Duodenal mucosa (tissue), 2 donors: ENCODE measurements around the gene NPIPA7.
"Not testable (repeated sequence)": the region's sequence is repeated elsewhere in the genome, so short reads cannot be mapped to it uniquely, and the experiment has no call there.

Experiments
- H3K27ac ChIP-seq: one replicate; pipeline ENCODE4 v1.7.0; 2013; ENCODE audit warnings: low read depth, low read length
- H3K27me3 ChIP-seq, 2 donors: one replicate each; pipeline ENCODE4 v1.7.0; 2013; ENCODE audit warnings: low read length in 2 of 2, control low read depth in 1 of 2; ENCODE audit not compliant: insufficient read depth in 2 of 2, control insufficient read depth in 1 of 2
- H3K36me3 ChIP-seq, 2 donors: one replicate each; pipeline ENCODE4 v1.7.0; 2013; ENCODE audit warnings: low read length in 2 of 2, control low read depth in 1 of 2; ENCODE audit not compliant: insufficient read depth in 2 of 2, control insufficient read depth in 1 of 2
- H3K4me1 ChIP-seq, 2 donors: one replicate each; pipeline ENCODE4 v1.7.0; 2013; ENCODE audit warnings: low read length in 2 of 2, control low read depth in 1 of 2; ENCODE audit not compliant: insufficient read depth in 2 of 2, control insufficient read depth in 1 of 2
- H3K4me3 ChIP-seq, 2 donors: one replicate each; pipeline ENCODE4 v1.7.0; 2013; ENCODE audit warnings: low read length in 2 of 2, low read depth in 1 of 2
- H3K9ac ChIP-seq, 2 donors: one replicate each; pipeline ENCODE4 v1.7.0; 2013; ENCODE audit warnings: low read length in 2 of 2, low read depth in 1 of 2
- H3K9me3 ChIP-seq, 2 donors: one replicate each; pipeline ENCODE4 v1.7.0; 2013; ENCODE audit warnings: low read length in 2 of 2, control low read depth in 1 of 2; ENCODE audit not compliant: control insufficient read depth in 1 of 2

Gene NPIPA7

DNA sequence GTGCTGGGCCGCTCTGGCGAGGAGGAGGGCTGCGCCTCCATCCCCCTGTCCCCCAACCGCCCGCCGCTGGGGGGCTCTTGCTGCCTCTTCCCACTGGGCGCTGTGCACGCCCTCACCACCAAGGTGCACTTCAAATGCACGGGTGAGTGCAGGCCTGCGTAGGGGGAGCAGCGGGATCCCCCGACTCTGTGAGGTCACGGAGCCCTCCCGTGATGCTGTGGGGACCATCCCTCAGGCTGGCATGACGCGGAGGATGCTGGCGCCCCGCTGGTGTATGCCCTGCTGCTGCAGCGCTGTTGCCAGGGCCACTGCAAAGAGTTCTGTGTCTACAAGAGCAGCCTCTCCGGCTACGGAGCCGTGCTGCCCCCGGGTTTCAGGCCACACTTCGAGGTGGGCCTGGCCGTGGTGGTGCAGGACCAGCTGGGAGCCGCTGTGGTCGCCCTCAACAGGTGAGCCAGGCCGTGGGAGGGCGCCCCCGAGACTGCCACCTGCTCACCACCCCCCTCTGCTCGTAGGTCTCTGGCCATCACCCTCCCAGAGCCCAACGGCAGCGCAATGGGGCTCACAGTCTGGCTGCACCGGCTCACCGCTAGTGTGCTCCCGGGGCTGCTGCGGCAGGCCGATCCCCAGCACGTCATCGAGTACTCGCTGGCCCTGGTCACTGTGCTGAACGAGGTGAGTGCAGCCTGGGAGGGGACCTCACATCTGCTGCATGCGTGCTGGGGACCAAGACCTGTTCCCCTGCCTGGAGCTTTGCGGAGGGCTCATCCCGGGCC lies 9.7 kb upstream of the NPIPA7 start:
- not testable (repeated sequence) for H3K27me3 ChIP-seq, H3K9ac ChIP-seq, H3K9me3 ChIP-seq, H3K4me3 ChIP-seq, H3K4me1 ChIP-seq, H3K36me3 ChIP-seq, H3K27ac ChIP-seq

DNA sequence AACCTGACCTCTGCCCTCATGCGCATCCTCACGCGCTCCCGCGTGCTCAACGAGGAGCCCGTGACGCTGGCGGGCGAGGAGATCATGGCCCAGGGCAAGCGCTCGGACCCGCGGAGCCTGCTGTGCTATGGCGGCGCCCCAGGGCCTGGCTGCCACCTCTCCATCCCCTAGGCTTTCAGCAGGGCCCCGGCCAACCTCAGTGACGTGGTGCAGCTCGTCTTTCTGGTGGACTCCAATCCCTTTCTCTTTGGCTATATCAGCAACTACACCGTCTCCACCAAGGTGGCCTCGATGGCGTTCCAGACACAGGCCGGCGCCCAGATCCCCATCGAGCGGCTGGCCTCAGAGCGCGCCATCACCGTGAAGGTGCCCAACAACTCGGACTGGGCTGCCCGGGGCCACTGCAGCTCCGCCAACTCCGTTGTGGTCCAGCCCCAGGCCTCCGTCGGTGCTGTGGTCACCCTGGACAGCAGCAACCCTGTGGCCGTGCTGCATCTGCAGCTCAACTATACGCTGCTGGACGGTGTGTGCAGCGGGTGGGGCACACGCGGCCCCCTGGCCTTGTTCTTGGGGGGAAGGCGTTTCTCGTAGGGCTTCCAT lies 7.7 kb upstream of the NPIPA7 start:
- H3K9ac ChIP-seq, H3K27ac ChIP-seq, H3K36me3 ChIP-seq, H3K9me3 ChIP-seq, H3K4me3 ChIP-seq, H3K27me3 ChIP-seq, H3K4me1 ChIP-seq: not testable (repeated sequence)

DNA sequence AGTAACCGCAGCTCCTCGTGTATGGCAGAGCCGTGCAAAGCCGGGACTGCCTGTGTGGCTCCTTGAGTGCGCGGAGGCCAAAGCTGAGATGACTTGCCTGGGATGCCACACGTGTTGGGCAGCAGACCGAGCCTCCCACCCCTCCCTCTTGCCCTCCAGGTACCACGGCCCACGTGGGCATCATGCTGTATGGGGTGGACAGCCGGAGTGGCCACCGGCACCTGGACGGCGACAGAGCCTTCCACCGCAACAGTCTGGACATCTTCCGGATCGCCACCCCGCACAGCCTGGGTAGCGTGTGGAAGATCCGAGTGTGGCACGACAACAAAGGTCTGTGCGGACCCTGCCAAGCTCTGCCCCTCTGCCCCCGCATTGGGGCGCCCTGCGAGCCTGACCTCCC lies 4.7 kb upstream of the NPIPA7 start:
- H3K9me3 ChIP-seq, H3K4me3 ChIP-seq, H3K9ac ChIP-seq, H3K36me3 ChIP-seq, H3K4me1 ChIP-seq, H3K27me3 ChIP-seq, H3K27ac ChIP-seq: not testable (repeated sequence)

DNA sequence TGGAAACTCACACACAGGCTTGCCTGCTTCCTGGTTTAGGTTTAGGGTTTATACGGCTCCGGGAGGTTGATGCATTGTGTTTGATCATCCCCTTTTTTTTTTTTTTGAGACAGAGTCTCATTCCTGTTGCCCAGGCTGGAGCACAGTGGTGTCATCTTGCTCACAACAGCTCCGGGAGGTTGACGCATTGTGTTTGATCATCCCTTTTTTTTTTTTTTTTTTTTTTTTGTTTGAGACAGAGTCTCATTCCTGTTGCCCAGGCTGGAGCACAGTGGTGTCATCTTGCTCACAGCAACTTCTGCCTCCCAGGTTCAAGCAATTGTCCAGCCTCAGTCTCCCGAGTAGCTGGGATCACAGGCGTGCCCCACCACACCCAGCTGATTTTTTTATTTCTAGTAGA lies 20.7 kb downstream of the NPIPA7 start:
- H3K4me1 ChIP-seq, H3K27me3 ChIP-seq, H3K27ac ChIP-seq: not testable (repeated sequence)

DNA sequence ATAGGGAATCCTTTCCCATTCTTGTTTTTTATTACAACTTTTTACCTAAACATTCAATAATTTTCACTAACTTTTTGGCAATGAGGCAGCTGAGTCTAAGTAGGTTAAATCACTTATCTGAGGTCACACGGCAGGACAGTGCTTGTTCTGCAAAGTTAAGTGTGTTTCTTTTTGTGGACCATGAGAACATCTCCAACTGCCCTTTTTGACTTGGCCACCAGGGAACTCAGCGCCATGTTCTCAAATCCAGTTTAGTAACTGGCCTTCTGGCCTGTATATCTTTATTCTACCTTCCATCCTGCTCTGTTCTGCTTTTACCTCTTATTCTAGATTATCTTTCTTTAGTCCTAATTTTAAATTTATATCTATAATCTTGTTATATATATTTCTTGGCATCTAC lies 23.4 kb downstream of the NPIPA7 start:
- H3K9ac ChIP-seq, H3K4me1 ChIP-seq, H3K9me3 ChIP-seq, H3K27ac ChIP-seq, H3K27me3 ChIP-seq, H3K36me3 ChIP-seq, H3K4me3 ChIP-seq: not testable (repeated sequence)

More for the DNA sequence above, 20.7 kb downstream of the NPIPA7 start:
- not testable (repeated sequence) for H3K9me3 ChIP-seq, H3K9ac ChIP-seq, H3K36me3 ChIP-seq, H3K4me3 ChIP-seq

DNA sequence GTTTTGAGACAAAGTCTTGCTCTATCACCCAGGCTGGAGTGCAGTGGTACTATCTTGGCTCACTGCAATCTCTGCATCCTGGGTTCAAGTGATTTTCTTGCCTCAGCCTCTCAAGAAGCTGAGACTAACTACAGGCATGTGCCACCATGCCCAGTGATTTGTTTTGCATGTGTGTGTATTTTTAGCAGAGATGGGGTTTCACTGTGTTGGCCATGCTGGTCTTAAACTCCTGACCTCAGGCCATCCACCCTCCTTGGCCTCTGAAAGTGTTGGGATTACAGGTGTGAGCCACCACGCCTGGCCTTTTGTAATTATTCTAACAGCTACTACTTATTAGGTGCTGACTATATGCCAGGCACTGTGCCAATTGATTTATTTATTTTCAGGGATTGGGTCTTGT lies 25.3 kb downstream of the NPIPA7 start:
- not testable (repeated sequence) for H3K9me3 ChIP-seq, H3K27ac ChIP-seq, H3K36me3 ChIP-seq, H3K27me3 ChIP-seq, H3K4me3 ChIP-seq, H3K4me1 ChIP-seq, H3K9ac ChIP-seq

DNA sequence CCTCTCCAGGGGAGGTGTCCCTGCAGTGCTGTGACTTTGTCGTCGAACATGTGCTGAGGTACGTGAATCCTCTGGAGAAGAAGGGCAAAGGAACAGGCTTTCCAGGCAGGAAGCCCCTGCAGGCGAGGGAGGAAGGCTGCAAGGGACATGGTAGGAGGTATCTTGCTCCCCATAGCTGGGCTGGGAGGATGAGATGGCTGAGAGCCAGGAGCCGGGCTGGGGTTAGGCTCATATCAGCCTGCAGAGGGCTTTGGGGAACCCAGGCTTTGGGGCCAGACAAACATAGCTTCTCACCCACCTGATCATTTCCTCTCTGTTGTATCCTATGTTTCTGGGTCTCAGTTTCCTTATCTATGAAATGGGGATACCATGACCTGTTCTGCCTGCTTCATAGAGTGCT lies 26.5 kb downstream of the NPIPA7 start:
- not testable (repeated sequence) for H3K27me3 ChIP-seq, H3K4me1 ChIP-seq, H3K9me3 ChIP-seq, H3K4me3 ChIP-seq, H3K27ac ChIP-seq, H3K36me3 ChIP-seq, H3K9ac ChIP-seq

DNA sequence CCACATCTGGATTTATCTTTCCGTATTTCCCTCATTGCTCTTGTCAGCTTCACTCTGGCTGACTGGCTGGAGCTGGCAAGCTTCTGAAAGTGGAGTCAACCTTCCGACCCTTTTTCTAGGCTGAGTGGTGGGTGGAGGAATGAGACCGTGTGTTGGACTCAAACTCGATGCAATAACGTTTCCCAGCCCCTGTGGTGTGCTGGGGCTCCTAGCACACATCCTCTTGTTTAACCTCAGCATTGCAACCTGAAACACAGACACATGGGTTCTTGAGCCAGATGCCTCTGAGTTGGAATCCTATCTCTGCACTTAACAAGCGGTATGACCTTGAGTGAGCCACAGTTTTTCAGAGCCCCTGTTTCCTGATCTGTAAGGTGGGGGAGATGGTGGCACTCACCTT lies 29.5 kb downstream of the NPIPA7 start:
- not testable (repeated sequence) for H3K36me3 ChIP-seq, H3K4me3 ChIP-seq, H3K9ac ChIP-seq, H3K27me3 ChIP-seq, H3K9me3 ChIP-seq, H3K27ac ChIP-seq, H3K4me1 ChIP-seq

DNA sequence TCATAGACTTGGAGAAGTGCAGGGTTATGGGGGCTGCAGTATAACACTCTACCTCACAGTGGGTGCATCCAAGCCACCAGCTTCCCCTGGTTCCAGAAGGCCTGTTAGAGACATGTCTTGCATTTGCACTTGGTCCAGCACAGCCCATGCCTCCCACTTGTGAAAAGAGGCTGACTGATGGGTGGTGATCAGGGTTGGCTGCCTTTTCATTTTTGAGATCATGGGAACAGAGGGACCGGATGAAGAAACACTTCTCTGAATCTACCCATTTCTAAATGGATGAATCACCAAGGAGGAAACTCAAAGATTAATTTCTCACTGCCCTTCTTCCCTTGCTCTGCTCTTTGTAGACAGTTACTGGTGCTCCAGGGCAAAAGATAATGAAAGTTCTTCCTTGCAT lies 34.8 kb downstream of the NPIPA7 start:
- not testable (repeated sequence) for H3K4me3 ChIP-seq, H3K27ac ChIP-seq, H3K4me1 ChIP-seq, H3K36me3 ChIP-seq, H3K9ac ChIP-seq, H3K9me3 ChIP-seq, H3K27me3 ChIP-seq

DNA sequence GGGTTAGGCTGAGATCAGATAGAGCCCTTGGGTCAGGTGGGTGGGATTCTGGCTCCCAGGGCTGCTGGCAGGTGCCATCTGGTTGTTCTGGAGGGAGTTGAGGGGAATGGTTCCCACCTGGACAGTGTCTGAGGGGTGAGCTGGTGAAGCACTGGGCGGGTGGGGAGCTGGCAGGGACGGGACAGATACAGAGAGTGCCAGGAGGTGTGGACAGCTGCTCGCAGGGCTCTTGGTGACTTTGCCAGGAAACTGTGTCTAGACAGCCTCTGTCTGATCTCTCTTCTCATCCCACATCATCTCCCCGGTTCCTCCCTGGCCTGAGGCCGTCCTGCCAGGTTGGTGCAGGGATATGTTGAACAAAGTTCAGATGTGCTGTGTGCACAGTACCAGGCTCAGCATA lies 38.1 kb downstream of the NPIPA7 start:
- not testable (repeated sequence) for H3K9me3 ChIP-seq, H3K36me3 ChIP-seq

More for the DNA sequence above, 38.1 kb downstream of the NPIPA7 start:
- H3K27me3 ChIP-seq, H3K9ac ChIP-seq, H3K4me1 ChIP-seq, H3K27ac ChIP-seq, H3K4me3 ChIP-seq: not testable (repeated sequence)
